Erythroblast (primary cell): Measurements from ENCODE around the gene ARMH2.

ENCODE experiments used
- GATA1 ChIP-seq: IDR thresholded peaks from 2 replicates; pipeline ENCODE4 v1.6.1; 2011; ENCODE audit warnings: low read depth, mild to moderate bottlenecking, control low read depth, low read length, moderate library complexity
- POLR2A ChIP-seq: IDR thresholded peaks from 2 replicates; pipeline ENCODE4 v1.6.1; 2011; ENCODE audit warnings: mild to moderate bottlenecking, low read length

DNA sequence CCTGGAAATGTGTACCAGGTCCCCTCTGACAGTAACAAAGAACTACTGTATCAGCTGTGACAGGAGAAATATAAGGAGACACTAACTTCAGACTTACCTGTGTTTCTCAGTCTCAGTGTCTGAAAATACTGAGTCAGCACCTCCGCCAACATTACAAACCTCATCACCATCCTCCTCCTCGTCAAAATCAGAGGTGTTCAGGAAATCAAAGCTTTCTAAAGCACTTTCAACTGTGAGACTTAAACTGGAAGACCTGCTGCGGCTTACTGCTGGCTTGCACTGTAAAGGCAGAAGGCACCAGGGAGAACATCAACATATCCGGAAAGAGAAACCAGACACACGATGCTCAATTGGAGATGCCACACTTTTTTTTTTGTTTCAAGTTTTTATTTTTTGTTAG is 40.3 kb upstream of the ARMH2 start:
- TF ChIP-seq POLR2A (no peak), GATA1 (no peak)
